ENCODE measurements around the gene GARRE1. TPM values are rescaled to one million over a fixed set of nuclear protein-coding genes. Genes with fewer than 3 reads are reported as not detected.

The GARRE1 gene
- total and polyA plus RNA-seq, 2 of the 4 experiments (the other 2 are of a cell fraction): 13.8 to 16.9 TPM

GRCh38 chr19:34261334-34262109 is 7.2 kb downstream of the GARRE1 start:
- peak overlapping the region; percentile 71; the same call in 2 of the 3 replicates for H2BK15ac ChIP-seq (ENCODE audit: low read depth, low read length)
- ChIA-PET POLR2A (ENCODE audit: unreplicated experiment) (interaction anchor here (1.3 kb wide), 1 partner anchor 9 kb away, joined by 4 read pairs; no protein-coding TSS in a partner anchor), CTCF (interaction anchor here (0.6 to 2.0 kb wide), 5 partner anchors 11 to 85 kb away, joined by 3 to 8 read pairs (median 4); no protein-coding TSS in a partner anchor)
- peak overlapping the region; percentile 90 for H2BK20ac ChIP-seq (ENCODE audit: low read depth, low read length)
- H3K18ac ChIP-seq (ENCODE audit: low read depth, low read length): peak overlapping the region; percentile 51
- 89% methylated on average over 3 of the region's 6 CpGs; no CpG with 5 or more reads in 1 of the 2 experiments for WGBS, 2 experiments (ENCODE audit: extremely low coverage in 2 of 2, insufficient read length in 1 of 2)
- H3K27me3 ChIP-seq (ENCODE audit: control insufficient read depth, insufficient read depth, low read length): no peaks in the 10 kb centered on the region
- peak overlapping the region; percentile 75 for H3K4me2 ChIP-seq (ENCODE audit: low read depth, low read length)
- H3K4me1 ChIP-seq (ENCODE audit: control insufficient read depth, insufficient read depth, low read length): peaks cover 24% of the 10 kb centered on the region
- H3K9me1 ChIP-seq (ENCODE audit: insufficient read depth, low read length): peaks cover 36% of the 10 kb centered on the region
- peaks cover 35 to 81% of the 10 kb centered on the region in 2 experiments for H3K79me1 ChIP-seq (ENCODE audit: low read depth in 1 of 2, low read length in 2 of 2)
- in situ Hi-C loops (cut with MboI; ENCODE audit: low sequenced_read_pairs): no loop called here
- peak overlapping the region; percentile 38 for H3K9ac ChIP-seq (ENCODE audit: low read depth, low read length)
- no peak overlapping the region for H3K4me3 ChIP-seq (ENCODE audit: insufficient read depth, low read depth, low read length)
- H3K14ac ChIP-seq (replicated peaks; ENCODE audit: low read depth, low read length): peak overlapping the region; percentile 66
- intact Hi-C loops (cut with micrococcal nuclease): loop anchor here (2.0 kb wide), 1 partner anchor 13 kb away; no protein-coding TSS in a partner anchor
- peak overlapping the region; percentile 96 for H3K4ac ChIP-seq (ENCODE audit: low read depth, low read length)
- H3K27ac ChIP-seq (ENCODE audit: insufficient read depth, low read length): peak overlapping the region; percentile 83; the same call in 1 of the 2 replicates
- BruUV-seq (replicated peaks): no TSS peak
- DNase-seq: no peak
- H2BK120ac ChIP-seq (ENCODE audit: low read depth, low read length): peak overlapping the region; percentile 94
- H2AFZ ChIP-seq (replicated peaks; ENCODE audit: low read length, poor library complexity): no peak overlapping the region
- H4K91ac ChIP-seq (ENCODE audit: insufficient read depth, low read depth, low read length): peak overlapping the region; percentile 79
- H2AK5ac ChIP-seq (ENCODE audit: low read depth, low read length): peak overlapping the region; percentile 96
- H3K9me3 ChIP-seq (ENCODE audit: control insufficient read depth, insufficient read depth, low read length): no peaks in the 10 kb centered on the region
- H4K5ac ChIP-seq (ENCODE audit: low read depth, low read length): peak overlapping the region; percentile 41
- peak overlapping the region; percentile 95 for H3K23ac ChIP-seq (ENCODE audit: low read depth, low read length)
- peak overlapping the region; percentile 75 for H2AK9ac ChIP-seq (replicated peaks; ENCODE audit: low read depth, low read length, poor library complexity)
- H2BK5ac ChIP-seq (ENCODE audit: low read depth, low read length, poor library complexity, severe bottlenecking): peak overlapping the region; percentile 15
- peak overlapping the region; percentile 72; the same call in 1 of the 2 replicates for H3K56ac ChIP-seq (ENCODE audit: extremely low read depth, insufficient read depth, low read length)
- peaks cover 11% of the 10 kb centered on the region; the same call in 1 of the 2 replicates for H4K20me1 ChIP-seq (ENCODE audit: insufficient read depth, low read length)
- peaks cover 6% of the 10 kb centered on the region; the same call in 1 of the 2 replicates for H3K36me3 ChIP-seq (ENCODE audit: control insufficient read depth, insufficient read depth, low read length)
- dilution Hi-C loops (cut with HindIII; ENCODE audit: low sequenced_read_pairs, unreplicated experiment): no loop called here
- H4K8ac ChIP-seq (ENCODE audit: low read depth in 2 of 2, low read length in 2 of 2): peak overlapping the region; percentile 14 to 80; a peak in 3 of 4 replicates
- peak; percentile 34 for ATAC-seq (ENCODE audit: low read depth)
- TF ChIP-seq RAD21 (IDR thresholded peaks at IDR 0.05; ENCODE audit: low read length) (no peak), CEBPB (IDR thresholded peaks at IDR 0.05; ENCODE audit: low read depth, low read length) (no peak), RCOR1 (IDR thresholded peaks at IDR 0.05; ENCODE audit: insufficient replicate concordance, low read length) (no peak), MAZ (IDR thresholded peaks at IDR 0.05; ENCODE audit: borderline replicate concordance, low read depth, low read length) (no peak), ELK1 (IDR thresholded peaks at IDR 0.05; ENCODE audit: borderline replicate concordance, low read depth, low read length) (no peak), BHLHE40 (IDR thresholded peaks at IDR 0.05; ENCODE audit: low read depth, low read length) (no peak), MXI1 (IDR thresholded peaks at IDR 0.05; ENCODE audit: borderline replicate concordance, low read depth, low read length) (no peak), RFX5 (IDR thresholded peaks at IDR 0.05; ENCODE audit: low read depth, low read length) (no peak), SMC3 (IDR thresholded peaks at IDR 0.05; ENCODE audit: low read depth, low read length) (no peak), CHD1 (IDR thresholded peaks at IDR 0.05; ENCODE audit: low read depth, low read length) (no peak), FOS (IDR thresholded peaks at IDR 0.05; ENCODE audit: low read depth, low read length) (no peak), MAFK (IDR thresholded peaks at IDR 0.05; ENCODE audit: low read depth, low read length) (no peak)
- TF ChIP-seq, protein P1, sequence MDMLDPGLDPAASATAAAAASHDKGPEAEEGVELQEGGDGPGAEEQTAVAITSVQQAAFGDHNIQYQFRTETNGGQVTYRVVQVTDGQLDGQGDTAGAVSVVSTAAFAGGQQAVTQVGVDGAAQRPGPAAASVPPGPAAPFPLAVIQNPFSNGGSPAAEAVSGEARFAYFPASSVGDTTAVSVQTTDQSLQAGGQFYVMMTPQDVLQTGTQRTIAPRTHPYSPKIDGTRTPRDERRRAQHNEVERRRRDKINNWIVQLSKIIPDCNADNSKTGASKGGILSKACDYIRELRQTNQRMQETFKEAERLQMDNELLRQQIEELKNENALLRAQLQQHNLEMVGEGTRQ (IDR thresholded peaks at IDR 0.05; ENCODE audit: low read depth, low read length): no peak

Measured in IMR-90 (cell line).